Mammary epithelial cell (primary cell): ENCODE measurements around the gene CRYGD.
"Not testable (repeated sequence)": the region's sequence is repeated elsewhere in the genome, so short reads cannot be mapped to it uniquely, and the experiment has no call there.

Source experiments
- EZH2 ChIP-seq: IDR thresholded peaks from 2 replicates; pipeline ENCODE4 v1.6.1; 2012; ENCODE audit warnings: low read length, inconsistent platforms, borderline replicate concordance
- TF ChIP-seq, protein P1 (sequence below), 2 donors: IDR thresholded peaks in 1 of 2; conservative IDR thresholded peaks in 1 of 2; 2 replicates each; pipeline ENCODE4 v1.5.1; 2011 to 2012; ENCODE audit warnings: inconsistent platforms in 2 of 2, low read length in 2 of 2, mild to moderate bottlenecking in 2 of 2, control low read depth in 1 of 2, low read depth in 1 of 2; ENCODE audit not compliant: insufficient read depth in 1 of 2; ENCODE audit errors: extremely low read depth in 1 of 2

DNA sequence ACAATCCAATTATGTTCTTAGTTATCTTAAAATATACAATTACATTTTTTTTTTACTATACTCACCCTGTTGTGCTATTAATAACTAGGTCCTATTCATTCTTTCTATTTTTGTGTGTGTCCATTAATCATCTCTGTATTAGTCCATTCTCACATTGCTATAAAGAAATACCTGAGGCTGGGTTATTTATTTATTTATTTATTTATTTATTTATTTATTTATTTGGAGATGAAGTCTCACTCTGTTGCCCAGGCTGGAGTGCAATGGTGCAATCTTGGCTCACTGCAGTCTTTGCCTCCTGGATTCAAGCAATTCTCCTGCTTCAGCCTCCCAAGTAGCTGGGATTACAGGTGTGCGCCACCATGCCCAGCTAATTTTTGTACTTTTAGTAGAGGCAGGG is 25.6 kb downstream of the CRYGD start:
- TF ChIP-seq, protein P1, sequence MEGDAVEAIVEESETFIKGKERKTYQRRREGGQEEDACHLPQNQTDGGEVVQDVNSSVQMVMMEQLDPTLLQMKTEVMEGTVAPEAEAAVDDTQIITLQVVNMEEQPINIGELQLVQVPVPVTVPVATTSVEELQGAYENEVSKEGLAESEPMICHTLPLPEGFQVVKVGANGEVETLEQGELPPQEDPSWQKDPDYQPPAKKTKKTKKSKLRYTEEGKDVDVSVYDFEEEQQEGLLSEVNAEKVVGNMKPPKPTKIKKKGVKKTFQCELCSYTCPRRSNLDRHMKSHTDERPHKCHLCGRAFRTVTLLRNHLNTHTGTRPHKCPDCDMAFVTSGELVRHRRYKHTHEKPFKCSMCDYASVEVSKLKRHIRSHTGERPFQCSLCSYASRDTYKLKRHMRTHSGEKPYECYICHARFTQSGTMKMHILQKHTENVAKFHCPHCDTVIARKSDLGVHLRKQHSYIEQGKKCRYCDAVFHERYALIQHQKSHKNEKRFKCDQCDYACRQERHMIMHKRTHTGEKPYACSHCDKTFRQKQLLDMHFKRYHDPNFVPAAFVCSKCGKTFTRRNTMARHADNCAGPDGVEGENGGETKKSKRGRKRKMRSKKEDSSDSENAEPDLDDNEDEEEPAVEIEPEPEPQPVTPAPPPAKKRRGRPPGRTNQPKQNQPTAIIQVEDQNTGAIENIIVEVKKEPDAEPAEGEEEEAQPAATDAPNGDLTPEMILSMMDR (conservative IDR thresholded peaks at IDR 0.05 in 1 of 2, IDR thresholded peaks at IDR 0.05 in 1 of 2; ENCODE audit: extremely low read depth in 1 of 2, insufficient read depth in 1 of 2, low read depth in 1 of 2, low read length in 2 of 2) = not testable (repeated sequence)
- TF ChIP-seq EZH2 = not testable (repeated sequence)
